Panc1 (cell line): ENCODE data around the gene TEX53. TPM values are rescaled to one million over a fixed set of nuclear protein-coding genes. Genes with fewer than 3 reads are reported as not detected.

Experiments
- ATAC-seq: fragments of 200-7000 bp; cut with Tn5 transposase; 2 replicates; pipeline ENCODE4 v1.9.1; 2020; ENCODE audit warnings: mild to moderate bottlenecking, moderate library complexity
- BruUV-seq: library from RNA; stranded (reverse); fragments of 400-500 nt; replicated peaks from 2 replicates; lab custom pipeline; 2021; lab: Mats Ljungman, UMichigan
- CTCF ChIA-PET: fragments of 300-600 bp; sonication (Branson Sonifier 250); formaldehyde crosslinking; loops from one replicate; lab custom pipeline; 2022; ENCODE audit warnings: antibody characterized with exemption; lab: Charles Lee
- POLR2A ChIA-PET: fragments of 300-600 bp; sonication (Branson Sonifier 250); formaldehyde crosslinking; loops from one replicate; lab custom pipeline; 2022; ENCODE audit warnings: antibody characterized with exemption; lab: Charles Lee
- DNase-seq: peaks from one replicate; pipeline ENCODE4 v3.0.0-alpha.2; 2010; ENCODE audit warnings: low read depth, low spot score
- H3K27ac ChIP-seq: 2 replicates; pipeline ENCODE4 v1.5.1; 2011; ENCODE audit warnings: mild to moderate bottlenecking, low read length, inconsistent platforms
- H3K27me3 ChIP-seq: fragments of 200-500 bp; sonication (Bioruptor generic); 2 replicates; pipeline ENCODE4 v1.6.0; 2014; ENCODE audit warnings: low read length, inconsistent platforms; ENCODE audit not compliant: control insufficient read depth, insufficient read depth
- H3K36me3 ChIP-seq: fragments of 200-500 bp; sonication (Bioruptor generic); 2 replicates; pipeline ENCODE4 v1.5.1; 2014; ENCODE audit warnings: inconsistent platforms, mild to moderate bottlenecking, low read length, moderate library complexity; ENCODE audit not compliant: control insufficient read depth, insufficient read depth
- H3K4me1 ChIP-seq: 2 replicates; pipeline ENCODE4 v1.5.1; 2011; ENCODE audit warnings: inconsistent platforms, mild to moderate bottlenecking, low read length, moderate library complexity; ENCODE audit not compliant: control insufficient read depth, insufficient read depth
- H3K4me3 ChIP-seq, 2 experiments: 2 replicates each; pipeline ENCODE4 v1.5.1; 2011 to 2012; ENCODE audit warnings: low read depth in 2 of 2, low read length in 2 of 2, mild to moderate bottlenecking in 2 of 2, inconsistent platforms in 1 of 2, moderate library complexity in 1 of 2
- H3K9me3 ChIP-seq: fragments of 200-500 bp; sonication (Bioruptor generic); 2 replicates; pipeline ENCODE4 v1.5.1; 2014; ENCODE audit warnings: low read depth, mild to moderate bottlenecking, inconsistent platforms, low read length, moderate library complexity; ENCODE audit not compliant: control insufficient read depth, insufficient read depth
- POLR2AphosphoS5 ChIP-seq: IDR thresholded peaks from 2 replicates; pipeline ENCODE4 v1.6.1; 2012; ENCODE audit warnings: mild to moderate bottlenecking, low read depth, low read length, moderate library complexity
- SIN3A ChIP-seq: IDR thresholded peaks from 2 replicates; pipeline ENCODE4 v1.6.1; 2012; ENCODE audit warnings: low read depth, mild to moderate bottlenecking, low read length, moderate library complexity, borderline replicate concordance; ENCODE audit not compliant: insufficient read depth
- TCF7L2 ChIP-seq: IDR thresholded peaks from 2 replicates; pipeline ENCODE4 v1.6.1; 2011; ENCODE audit warnings: mild to moderate bottlenecking, low read depth, low read length, inconsistent platforms
- in situ Hi-C: cut with HindIII; loops from 2 replicates; pipeline ENCODE4 v1.10.0; 2016; ENCODE audit warnings: low sequenced_read_pairs, low pct_unique_long_range_greater_than_20kb
- intact Hi-C: fragments of 100-400 bp; cut with micrococcal nuclease; formaldehyde crosslinking; loops from one replicate; pipeline ENCODE4 v1.10.0; 2022; ENCODE audit not compliant: unreplicated experiment
- total RNA-seq: library from RNA; stranded (reverse); gene quantifications from one replicate; pipeline ENCODE4 v1.2.1, GENCODE V29; 2021; ENCODE audit not compliant: unreplicated experiment
- TF ChIP-seq, protein P1 (sequence below), 2 experiments: IDR thresholded peaks; 2 replicates each; pipeline ENCODE4 v1.6.1; 2011 to 2012; ENCODE audit warnings: low read depth in 2 of 2, control low read depth in 1 of 2, low read length in 1 of 2, mild to moderate bottlenecking in 1 of 2, moderate library complexity in 1 of 2; ENCODE audit not compliant: insufficient read depth in 1 of 2
- TF ChIP-seq, protein P2 (sequence below): fragments of 450-650 bp; IDR thresholded peaks from 2 replicates; pipeline ENCODE4 v1.5.1; 2017; ENCODE audit warnings: mild to moderate bottlenecking

Gene TEX53
- total RNA-seq, 1 experiment from 2014 or later: not detected

DNA sequence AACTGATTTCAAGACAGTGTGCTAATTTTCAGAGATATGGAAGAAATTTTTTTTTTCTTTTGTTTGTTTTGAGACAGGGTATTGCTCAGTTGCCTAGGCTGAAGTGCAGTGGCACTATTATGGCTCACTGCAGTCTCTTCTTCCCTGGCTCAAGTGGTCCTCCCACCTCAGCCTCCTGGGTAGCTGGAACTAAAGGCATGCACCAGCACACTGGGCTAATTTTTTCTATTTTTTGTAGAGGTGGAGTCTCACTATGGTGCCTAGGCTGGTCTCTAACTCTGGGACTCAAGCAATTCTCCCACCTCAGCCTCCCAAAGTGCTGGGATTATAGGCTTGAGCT lies 34.3 kb upstream of the TEX53 start:
- POLR2A ChIA-PET: no interaction called here
- no peaks in the 10 kb centered on the region for H3K4me1 ChIP-seq
- in situ Hi-C loops: no loop called here
- ATAC-seq (no peak), DNase-seq (no peak)
- intact Hi-C loops: no loop called here
- no peak overlapping the region for H3K4me3 ChIP-seq
- TF ChIP-seq POLR2AphosphoS5 (no peak), SIN3A (no peak), TCF7L2 (no peak)
- TF ChIP-seq, protein P1, sequence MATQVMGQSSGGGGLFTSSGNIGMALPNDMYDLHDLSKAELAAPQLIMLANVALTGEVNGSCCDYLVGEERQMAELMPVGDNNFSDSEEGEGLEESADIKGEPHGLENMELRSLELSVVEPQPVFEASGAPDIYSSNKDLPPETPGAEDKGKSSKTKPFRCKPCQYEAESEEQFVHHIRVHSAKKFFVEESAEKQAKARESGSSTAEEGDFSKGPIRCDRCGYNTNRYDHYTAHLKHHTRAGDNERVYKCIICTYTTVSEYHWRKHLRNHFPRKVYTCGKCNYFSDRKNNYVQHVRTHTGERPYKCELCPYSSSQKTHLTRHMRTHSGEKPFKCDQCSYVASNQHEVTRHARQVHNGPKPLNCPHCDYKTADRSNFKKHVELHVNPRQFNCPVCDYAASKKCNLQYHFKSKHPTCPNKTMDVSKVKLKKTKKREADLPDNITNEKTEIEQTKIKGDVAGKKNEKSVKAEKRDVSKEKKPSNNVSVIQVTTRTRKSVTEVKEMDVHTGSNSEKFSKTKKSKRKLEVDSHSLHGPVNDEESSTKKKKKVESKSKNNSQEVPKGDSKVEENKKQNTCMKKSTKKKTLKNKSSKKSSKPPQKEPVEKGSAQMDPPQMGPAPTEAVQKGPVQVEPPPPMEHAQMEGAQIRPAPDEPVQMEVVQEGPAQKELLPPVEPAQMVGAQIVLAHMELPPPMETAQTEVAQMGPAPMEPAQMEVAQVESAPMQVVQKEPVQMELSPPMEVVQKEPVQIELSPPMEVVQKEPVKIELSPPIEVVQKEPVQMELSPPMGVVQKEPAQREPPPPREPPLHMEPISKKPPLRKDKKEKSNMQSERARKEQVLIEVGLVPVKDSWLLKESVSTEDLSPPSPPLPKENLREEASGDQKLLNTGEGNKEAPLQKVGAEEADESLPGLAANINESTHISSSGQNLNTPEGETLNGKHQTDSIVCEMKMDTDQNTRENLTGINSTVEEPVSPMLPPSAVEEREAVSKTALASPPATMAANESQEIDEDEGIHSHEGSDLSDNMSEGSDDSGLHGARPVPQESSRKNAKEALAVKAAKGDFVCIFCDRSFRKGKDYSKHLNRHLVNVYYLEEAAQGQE (IDR thresholded peaks at IDR 0.05; ENCODE audit: insufficient read depth in 1 of 2, low read depth in 2 of 2, low read length in 1 of 2): no peak
- TF ChIP-seq, protein P2, sequence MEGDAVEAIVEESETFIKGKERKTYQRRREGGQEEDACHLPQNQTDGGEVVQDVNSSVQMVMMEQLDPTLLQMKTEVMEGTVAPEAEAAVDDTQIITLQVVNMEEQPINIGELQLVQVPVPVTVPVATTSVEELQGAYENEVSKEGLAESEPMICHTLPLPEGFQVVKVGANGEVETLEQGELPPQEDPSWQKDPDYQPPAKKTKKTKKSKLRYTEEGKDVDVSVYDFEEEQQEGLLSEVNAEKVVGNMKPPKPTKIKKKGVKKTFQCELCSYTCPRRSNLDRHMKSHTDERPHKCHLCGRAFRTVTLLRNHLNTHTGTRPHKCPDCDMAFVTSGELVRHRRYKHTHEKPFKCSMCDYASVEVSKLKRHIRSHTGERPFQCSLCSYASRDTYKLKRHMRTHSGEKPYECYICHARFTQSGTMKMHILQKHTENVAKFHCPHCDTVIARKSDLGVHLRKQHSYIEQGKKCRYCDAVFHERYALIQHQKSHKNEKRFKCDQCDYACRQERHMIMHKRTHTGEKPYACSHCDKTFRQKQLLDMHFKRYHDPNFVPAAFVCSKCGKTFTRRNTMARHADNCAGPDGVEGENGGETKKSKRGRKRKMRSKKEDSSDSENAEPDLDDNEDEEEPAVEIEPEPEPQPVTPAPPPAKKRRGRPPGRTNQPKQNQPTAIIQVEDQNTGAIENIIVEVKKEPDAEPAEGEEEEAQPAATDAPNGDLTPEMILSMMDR: no peak
- CTCF ChIA-PET: no interaction called here
- H3K9me3 ChIP-seq: no peaks in the 10 kb centered on the region
- H3K27me3 ChIP-seq: no peaks in the 10 kb centered on the region
- BruUV-seq: no TSS peak
- no peak overlapping the region for H3K27ac ChIP-seq
- no peaks in the 10 kb centered on the region for H3K36me3 ChIP-seq

DNA sequence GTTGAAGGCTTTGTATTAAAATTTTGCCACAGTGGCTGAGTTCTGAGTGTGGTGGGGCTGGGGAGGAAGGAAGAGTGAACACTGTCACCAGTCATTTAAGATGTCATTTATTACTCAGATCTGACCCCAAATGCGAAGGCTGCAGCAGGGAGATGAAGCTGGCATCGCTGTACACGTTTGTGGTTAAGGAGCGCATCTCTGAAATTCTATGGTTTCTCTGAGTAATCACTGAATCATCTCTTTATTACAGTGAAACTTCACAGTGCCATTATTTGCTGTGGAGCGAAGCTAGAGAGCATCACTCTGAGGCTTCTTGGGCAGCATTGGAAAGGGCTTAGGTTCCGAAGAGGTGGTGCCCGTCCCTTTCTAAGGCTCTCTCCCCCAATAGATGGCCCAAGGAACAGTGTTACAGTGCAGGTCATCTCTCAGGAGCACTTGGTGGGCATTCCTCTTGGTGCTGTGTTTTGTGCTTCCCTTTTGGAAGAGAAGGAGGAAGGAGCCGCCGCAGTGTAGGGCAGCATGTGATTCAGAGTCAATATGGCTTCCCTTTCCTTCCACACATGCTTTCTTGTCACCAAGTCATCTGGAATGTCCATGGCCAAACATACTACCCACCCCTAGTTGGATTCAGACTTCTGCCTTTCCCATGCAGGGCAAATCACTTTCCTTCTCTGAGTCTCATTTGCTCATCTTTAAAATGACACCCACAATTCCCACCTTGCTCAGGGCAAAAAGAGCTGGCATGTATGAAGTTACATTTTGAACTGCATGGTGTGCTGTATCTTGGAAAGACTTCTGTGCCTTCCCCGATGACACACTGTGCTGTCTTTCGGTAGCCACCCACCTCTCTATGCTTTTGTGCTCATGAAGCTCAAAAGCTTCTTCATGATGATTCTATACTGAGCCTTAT lies 33.7 kb upstream of the TEX53 start:
- Histone ChIP-seq H3K27ac (no peak overlapping the region), H3K36me3 (no peaks in the 10 kb centered on the region), H3K4me3 (peak overlapping the region in 1 of 2 experiments; percentile 9; a peak in 1 of 4 replicates), H3K4me1 (no peaks in the 10 kb centered on the region), H3K27me3 (no peaks in the 10 kb centered on the region), H3K9me3 (no peaks in the 10 kb centered on the region)
- peak; percentile 92 for ATAC-seq
- ChIA-PET POLR2A (no interaction called here), CTCF (interaction anchor here (0.5 kb wide), 1 partner anchor 1099 kb away, joined by 3 read pairs; no protein-coding TSS in a partner anchor)
- no peak for TF ChIP-seq TCF7L2
- no peak for TF ChIP-seq SIN3A
- TF ChIP-seq, protein P1 (IDR thresholded peaks at IDR 0.05; ENCODE audit: insufficient read depth in 1 of 2, low read depth in 2 of 2, low read length in 1 of 2): no peak
- TF ChIP-seq POLR2AphosphoS5: no peak
- TF ChIP-seq, protein P2: no peak
- intact Hi-C loops (no loop called here), in situ Hi-C loops (no loop called here)
- no TSS peak for BruUV-seq
- DNase-seq: peak; percentile 78
